Neural cell (in vitro differentiated cells): ENCODE measurements around the gene PRIMA1. TPM values are rescaled to one million over a fixed set of nuclear protein-coding genes. Genes with fewer than 3 reads are reported as not detected.

Source experiments
- H2AFZ ChIP-seq: fragments of 200-600, 300-800 bp; sonication (generic), shearing (Covaris generic); 2 replicates; pipeline ENCODE4 v1.6.0; 2014; ENCODE audit warnings: low read depth, mild to moderate bottlenecking, antibody characterized with exemption, low read length, moderate library complexity
- H3F3A ChIP-seq: fragments of 200-600 bp; shearing (Covaris generic); 2 replicates; pipeline ENCODE4 v1.6.1; 2016; ENCODE audit warnings: mild to moderate bottlenecking, moderate library complexity, mixed read lengths, antibody characterized with exemption, low read length; ENCODE audit not compliant: insufficient read depth, poor library complexity, severe bottlenecking
- H3K27ac ChIP-seq: fragments of 200-600, 300-800 bp; sonication (generic), shearing (Covaris generic); 2 replicates; pipeline ENCODE4 v1.5.1; 2014; ENCODE audit warnings: mild to moderate bottlenecking, low read length, moderate library complexity
- H3K27me3 ChIP-seq: fragments of 300-800, 200-600 bp; sonication (generic), shearing (Covaris generic); 2 replicates; pipeline ENCODE4 v1.6.0; 2014; ENCODE audit warnings: mild to moderate bottlenecking, low read depth, low read length, moderate library complexity; ENCODE audit not compliant: insufficient read depth
- H3K36me3 ChIP-seq: fragments of 300-800, 200-600 bp; sonication (generic), shearing (Covaris generic); 2 replicates; pipeline ENCODE4 v1.5.1; 2014; ENCODE audit warnings: mild to moderate bottlenecking, antibody characterized with exemption, low read length, moderate library complexity; ENCODE audit not compliant: insufficient read depth
- H3K4me2 ChIP-seq: fragments of 300-800, 200-600 bp; sonication (generic), shearing (Covaris generic); 2 replicates; pipeline ENCODE4 v1.6.0; 2014; ENCODE audit warnings: mild to moderate bottlenecking, low read length
- H3K4me3 ChIP-seq: fragments of 300-800, 200-600 bp; sonication (generic), shearing (Covaris generic); 2 replicates; pipeline ENCODE4 v1.5.1; 2014; ENCODE audit warnings: mild to moderate bottlenecking, low read length, moderate library complexity
- H3K79me2 ChIP-seq: fragments of 200-600 bp; shearing (Covaris generic); replicated peaks from 2 replicates; pipeline ENCODE4 v1.6.0; 2014; ENCODE audit warnings: mild to moderate bottlenecking, low read length, moderate library complexity; ENCODE audit not compliant: insufficient read depth
- H3K9ac ChIP-seq: fragments of 300-800, 200-600 bp; sonication (generic), shearing (Covaris generic); 2 replicates; pipeline ENCODE4 v1.6.1; 2016; ENCODE audit warnings: mild to moderate bottlenecking, low read length, mixed read lengths
- H3K9me2 ChIP-seq: fragments of 200-600 bp; shearing (Covaris generic); 2 replicates; pipeline ENCODE4 v1.6.1; 2016; ENCODE audit warnings: mild to moderate bottlenecking, low read length, mixed read lengths; ENCODE audit not compliant: insufficient read depth
- H3K9me3 ChIP-seq: fragments of 200-600, 300-800 bp; sonication (generic), shearing (Covaris generic); 2 replicates; pipeline ENCODE4 v1.6.1; 2016; ENCODE audit warnings: mild to moderate bottlenecking, mixed run types, low read length, moderate library complexity, mixed read lengths
- H4K20me1 ChIP-seq: fragments of 200-600 bp; shearing (Covaris generic); 2 replicates; pipeline ENCODE4 v1.6.1; 2016; ENCODE audit warnings: mild to moderate bottlenecking, mixed run types; ENCODE audit not compliant: insufficient read depth
- CTCF ChIP-seq: fragments of 450-650 bp; IDR thresholded peaks from 2 replicates; pipeline ENCODE4 v1.5.1; 2014; ENCODE audit warnings: antibody characterized with exemption, mild to moderate bottlenecking, moderate library complexity; ENCODE audit not compliant: poor library complexity, severe bottlenecking
- EP300 ChIP-seq: fragments of 450-650 bp; conservative IDR thresholded peaks from 2 replicates; pipeline ENCODE4 v1.6.1; 2014; ENCODE audit warnings: antibody characterized with exemption, mild to moderate bottlenecking, moderate library complexity; ENCODE audit not compliant: poor library complexity, severe bottlenecking
- EZH2 ChIP-seq: fragments of 200-600, 300-800 bp; shearing (Covaris generic), sonication (generic); IDR thresholded peaks from 2 replicates; pipeline ENCODE4 v1.6.1; 2014; ENCODE audit warnings: antibody characterized with exemption, low read length, borderline replicate concordance, mild to moderate bottlenecking; ENCODE audit not compliant: insufficient read depth, poor library complexity, severe bottlenecking
- MXI1 ChIP-seq: fragments of 450-650 bp; conservative IDR thresholded peaks from 2 replicates; pipeline ENCODE4 v1.6.1; 2014; ENCODE audit warnings: antibody characterized with exemption, mild to moderate bottlenecking; ENCODE audit not compliant: poor library complexity, severe bottlenecking
- POLR2AphosphoS5 ChIP-seq: IDR thresholded peaks from 2 replicates; pipeline ENCODE4 v1.6.1; 2012
- RAD21 ChIP-seq: fragments of 450-650 bp; conservative IDR thresholded peaks from 2 replicates; pipeline ENCODE4 v1.6.1; 2014; ENCODE audit warnings: antibody characterized with exemption, mild to moderate bottlenecking, moderate library complexity
- SMC3 ChIP-seq: fragments of 450-650 bp; conservative IDR thresholded peaks from 2 replicates; pipeline ENCODE4 v1.6.1; 2014; ENCODE audit warnings: antibody characterized with exemption, mild to moderate bottlenecking, moderate library complexity; ENCODE audit not compliant: poor library complexity
- polyA plus RNA-seq: library from polyadenylated mRNA; depleted of rRNA; stranded (reverse); fragments of >200 nt; gene quantifications from 2 replicates; pipeline ENCODE4 v1.2.3, GENCODE V29; 2014
- TF ChIP-seq, protein P1 (sequence below): IDR thresholded peaks from 2 replicates; pipeline ENCODE4 v1.6.1; 2012; ENCODE audit warnings: borderline replicate concordance

Gene PRIMA1
- polyA plus RNA-seq, 1 donor from 2014 or later, result not detected

GRCh38 chr14:93829839-93830481 is 41.7 kb upstream of the PRIMA1 start:
- Histone ChIP-seq H3K4me3 (no peak overlapping the region), H2AFZ (no peak overlapping the region), H3K4me2 (no peak overlapping the region), H3K9ac (no peak overlapping the region), H3K36me3 (no peaks in the 10 kb centered on the region), H3K27me3 (no peaks in the 10 kb centered on the region), H3K9me3 (no peaks in the 10 kb centered on the region), H3K27ac (no peak overlapping the region), H3F3A (no peaks in the 10 kb centered on the region), H4K20me1 (no peaks in the 10 kb centered on the region), H3K9me2 (no peaks in the 10 kb centered on the region), H3K79me2 (no peaks in the 10 kb centered on the region)
- TF ChIP-seq SMC3 (no peak), MXI1 (no peak), EP300 (no peak), EZH2 (no peak), POLR2AphosphoS5 (no peak)

GRCh38 chr14:93825235-93825553 is 36.9 kb upstream of the PRIMA1 start:
- no peak overlapping the region for H2AFZ ChIP-seq
- H3K4me2 ChIP-seq, result no peak overlapping the region
- H3K9me2 ChIP-seq, result no peaks in the 10 kb centered on the region
- no peak overlapping the region for H3K4me3 ChIP-seq
- H3K9me3 ChIP-seq, result no peaks in the 10 kb centered on the region
- H3F3A ChIP-seq, result no peaks in the 10 kb centered on the region
- H4K20me1 ChIP-seq, result no peaks in the 10 kb centered on the region
- TF ChIP-seq EZH2, result no peak
- TF ChIP-seq RAD21, result no peak
- no peak for TF ChIP-seq CTCF
- H3K27ac ChIP-seq, result no peak overlapping the region
- H3K27me3 ChIP-seq, result no peaks in the 10 kb centered on the region
- no peaks in the 10 kb centered on the region for H3K79me2 ChIP-seq
- H3K9ac ChIP-seq, result no peak overlapping the region
- no peaks in the 10 kb centered on the region for H3K36me3 ChIP-seq

DNA sequence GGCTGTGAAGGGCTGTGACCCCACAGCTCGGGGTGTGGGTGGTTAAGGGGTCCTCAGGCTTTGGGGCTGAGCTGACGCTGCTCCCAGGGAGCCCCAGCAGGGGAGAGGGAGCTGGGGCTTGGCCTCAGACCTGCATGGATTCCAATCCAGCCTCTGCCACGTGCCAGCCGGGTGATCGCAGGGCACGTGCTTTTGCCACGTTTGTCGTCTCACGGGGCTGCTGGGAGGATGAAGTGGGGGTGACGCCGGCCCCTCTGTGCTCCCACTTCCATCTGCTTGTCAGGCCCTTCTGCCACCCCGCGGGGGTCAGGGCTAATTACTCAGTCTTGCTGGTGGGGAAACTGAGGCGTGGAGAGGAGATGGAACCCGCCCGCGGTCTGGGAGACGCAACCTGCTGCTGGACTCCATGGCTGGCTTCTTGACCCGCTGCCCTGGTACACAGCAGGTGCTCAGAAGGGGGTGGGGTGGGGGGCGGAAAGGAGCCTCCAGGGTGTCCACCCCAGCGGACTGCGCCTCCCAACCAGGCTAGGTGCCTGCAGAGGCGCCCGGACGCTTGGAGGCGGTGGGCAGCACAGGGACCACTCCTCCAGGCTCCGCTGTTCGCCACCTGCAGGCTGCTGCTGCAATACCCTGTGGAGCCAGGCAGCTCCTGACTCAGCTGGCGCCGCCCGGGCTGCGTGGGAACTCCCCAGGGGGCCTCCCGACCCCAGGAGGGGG is 36.4 kb upstream of the PRIMA1 start:
- Histone ChIP-seq H3K9me2 (no peaks in the 10 kb centered on the region), H3F3A (no peaks in the 10 kb centered on the region), H3K79me2 (no peaks in the 10 kb centered on the region), H4K20me1 (no peaks in the 10 kb centered on the region), H3K27me3 (no peaks in the 10 kb centered on the region), H2AFZ (no peak overlapping the region), H3K4me2 (no peak overlapping the region), H3K4me3 (no peak overlapping the region), H3K27ac (no peak overlapping the region), H3K9me3 (no peaks in the 10 kb centered on the region), H3K36me3 (no peaks in the 10 kb centered on the region), H3K9ac (no peak overlapping the region)
- TF ChIP-seq, protein P1, sequence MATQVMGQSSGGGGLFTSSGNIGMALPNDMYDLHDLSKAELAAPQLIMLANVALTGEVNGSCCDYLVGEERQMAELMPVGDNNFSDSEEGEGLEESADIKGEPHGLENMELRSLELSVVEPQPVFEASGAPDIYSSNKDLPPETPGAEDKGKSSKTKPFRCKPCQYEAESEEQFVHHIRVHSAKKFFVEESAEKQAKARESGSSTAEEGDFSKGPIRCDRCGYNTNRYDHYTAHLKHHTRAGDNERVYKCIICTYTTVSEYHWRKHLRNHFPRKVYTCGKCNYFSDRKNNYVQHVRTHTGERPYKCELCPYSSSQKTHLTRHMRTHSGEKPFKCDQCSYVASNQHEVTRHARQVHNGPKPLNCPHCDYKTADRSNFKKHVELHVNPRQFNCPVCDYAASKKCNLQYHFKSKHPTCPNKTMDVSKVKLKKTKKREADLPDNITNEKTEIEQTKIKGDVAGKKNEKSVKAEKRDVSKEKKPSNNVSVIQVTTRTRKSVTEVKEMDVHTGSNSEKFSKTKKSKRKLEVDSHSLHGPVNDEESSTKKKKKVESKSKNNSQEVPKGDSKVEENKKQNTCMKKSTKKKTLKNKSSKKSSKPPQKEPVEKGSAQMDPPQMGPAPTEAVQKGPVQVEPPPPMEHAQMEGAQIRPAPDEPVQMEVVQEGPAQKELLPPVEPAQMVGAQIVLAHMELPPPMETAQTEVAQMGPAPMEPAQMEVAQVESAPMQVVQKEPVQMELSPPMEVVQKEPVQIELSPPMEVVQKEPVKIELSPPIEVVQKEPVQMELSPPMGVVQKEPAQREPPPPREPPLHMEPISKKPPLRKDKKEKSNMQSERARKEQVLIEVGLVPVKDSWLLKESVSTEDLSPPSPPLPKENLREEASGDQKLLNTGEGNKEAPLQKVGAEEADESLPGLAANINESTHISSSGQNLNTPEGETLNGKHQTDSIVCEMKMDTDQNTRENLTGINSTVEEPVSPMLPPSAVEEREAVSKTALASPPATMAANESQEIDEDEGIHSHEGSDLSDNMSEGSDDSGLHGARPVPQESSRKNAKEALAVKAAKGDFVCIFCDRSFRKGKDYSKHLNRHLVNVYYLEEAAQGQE, result no peak
